Calu3 (cell line): ENCODE measurements around the gene WASF3. TPM values are rescaled to one million over a fixed set of nuclear protein-coding genes. Genes with fewer than 3 reads are reported as not detected.
"Not testable (repeated sequence)": the region's sequence is repeated elsewhere in the genome, so short reads cannot be mapped to it uniquely, and the experiment has no call there.

ENCODE experiments used
- BruUV-seq: library from RNA; stranded (reverse); fragments of 400-500 nt; replicated peaks from 2 replicates; lab custom pipeline; 2021; lab: Mats Ljungman, UMichigan
- CTCF ChIA-PET: fragments of 300-600 bp; sonication (Branson Sonifier 250); formaldehyde crosslinking; loops from one replicate; lab custom pipeline; 2022; ENCODE audit warnings: antibody characterized with exemption; lab: Charles Lee
- DNase-seq: peaks from one replicate; pipeline ENCODE4 v3.0.0; 2022
- H3K27ac Mint-ChIP-seq: one replicate; pipeline ENCODE4 v1.8.0; 2022; ENCODE audit warnings: mixed read lengths; ENCODE audit not compliant: unreplicated experiment
- H3K27me3 Mint-ChIP-seq: one replicate; pipeline ENCODE4 v1.8.0; 2022; ENCODE audit warnings: mixed read lengths; ENCODE audit not compliant: unreplicated experiment
- H3K36me3 Mint-ChIP-seq: one replicate; pipeline ENCODE4 v1.8.0; 2022; ENCODE audit warnings: mild to moderate bottlenecking, moderate library complexity, mixed read lengths; ENCODE audit not compliant: insufficient read depth, unreplicated experiment
- H3K4me1 Mint-ChIP-seq: one replicate; pipeline ENCODE4 v1.8.0; 2022; ENCODE audit warnings: mild to moderate bottlenecking, low read depth, mixed read lengths; ENCODE audit not compliant: unreplicated experiment
- H3K4me3 Mint-ChIP-seq: one replicate; pipeline ENCODE4 v1.8.0; 2022; ENCODE audit warnings: mild to moderate bottlenecking, low read depth, moderate library complexity, mixed read lengths; ENCODE audit not compliant: unreplicated experiment
- H3K9me3 Mint-ChIP-seq: one replicate; pipeline ENCODE4 v1.8.0; 2022; ENCODE audit warnings: low read depth, mixed read lengths; ENCODE audit not compliant: unreplicated experiment
- CTCF ChIP-seq: fragments of 200-600 bp; IDR thresholded peaks from one replicate; pipeline ENCODE4 v1.8.0; 2022; ENCODE audit warnings: antibody characterized with exemption; ENCODE audit not compliant: unreplicated experiment
- intact Hi-C: fragments of 100-400 bp; cut with micrococcal nuclease; formaldehyde crosslinking; loops from one replicate; pipeline ENCODE4 v1.10.0; 2022; ENCODE audit not compliant: unreplicated experiment
- total RNA-seq: library from RNA; stranded (reverse); gene quantifications from 2 replicates; pipeline ENCODE4 v1.2.3, GENCODE V29; 2022

The WASF3 gene
- total RNA-seq, 1 experiment from 2014 or later = 8.7 TPM

DNA sequence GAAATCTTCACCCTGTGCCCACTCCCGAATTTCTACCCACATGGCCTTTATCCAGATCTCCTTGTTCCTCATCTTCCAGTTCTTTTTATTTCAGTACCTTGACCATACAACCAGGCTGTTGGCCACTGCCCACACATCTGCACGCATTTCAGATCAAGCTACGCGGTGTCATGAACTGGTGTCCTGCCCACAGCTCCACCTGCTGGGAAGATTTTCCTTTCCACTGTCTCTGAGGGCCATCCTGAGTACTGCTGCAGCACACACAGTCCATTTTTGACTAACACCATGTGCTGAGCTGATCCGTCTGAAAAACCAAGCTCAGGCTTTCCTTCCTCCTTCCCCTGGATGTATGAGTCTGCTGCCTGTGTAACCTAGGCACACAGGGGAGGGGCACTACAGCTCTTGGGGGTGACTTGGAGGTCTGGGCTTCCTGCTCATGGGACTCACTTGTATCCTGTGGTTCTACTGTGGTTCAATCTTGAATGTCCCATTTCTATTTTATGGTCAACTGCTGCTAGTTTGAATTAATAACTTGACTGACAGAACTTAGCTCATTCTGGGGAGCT lies 71.9 kb downstream of the WASF3 start:
- BruUV-seq = no TSS peak
- intact Hi-C loops = no loop called here
- H3K4me1 Mint-ChIP-seq = no peaks in the 10 kb centered on the region
- no peak overlapping the region for H3K4me3 Mint-ChIP-seq
- DNase-seq = no peak
- CTCF ChIA-PET = interaction anchor here (1.0 to 1.4 kb wide), 2 partner anchors 443 to 445 kb away, joined by 3 to 4 read pairs; no protein-coding TSS in a partner anchor
- H3K27ac Mint-ChIP-seq = no peak overlapping the region
- TF ChIP-seq CTCF = no peak
- no peaks in the 10 kb centered on the region for H3K27me3 Mint-ChIP-seq
- peaks cover under 1% of the 10 kb centered on the region for H3K9me3 Mint-ChIP-seq
- H3K36me3 Mint-ChIP-seq = no peaks in the 10 kb centered on the region

DNA sequence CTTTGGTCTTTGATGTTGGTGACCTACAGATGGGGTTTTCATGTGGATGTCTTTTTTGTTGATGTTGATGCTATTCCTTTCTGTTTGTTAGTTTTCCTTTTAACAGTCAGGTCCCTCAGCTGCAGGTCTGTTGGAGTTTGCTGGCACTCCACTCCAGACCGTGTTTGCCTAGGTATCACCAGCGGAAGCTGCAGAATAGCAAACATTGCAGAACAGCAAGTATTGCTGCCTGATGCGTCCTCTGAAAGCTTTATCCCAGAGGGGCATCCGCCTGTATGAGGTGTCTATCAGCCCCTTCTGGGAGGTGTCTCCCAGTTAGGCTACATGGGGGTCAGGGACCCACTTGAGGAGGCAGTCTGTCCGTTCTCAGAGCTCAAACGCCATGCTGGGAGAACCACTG lies 78.2 kb downstream of the WASF3 start:
- DNase-seq, H3K36me3 Mint-ChIP-seq, H3K4me1 Mint-ChIP-seq, CTCF ChIA-PET, H3K4me3 Mint-ChIP-seq, BruUV-seq, H3K27me3 Mint-ChIP-seq, H3K9me3 Mint-ChIP-seq, intact Hi-C loops, H3K27ac Mint-ChIP-seq: not testable (repeated sequence)

DNA sequence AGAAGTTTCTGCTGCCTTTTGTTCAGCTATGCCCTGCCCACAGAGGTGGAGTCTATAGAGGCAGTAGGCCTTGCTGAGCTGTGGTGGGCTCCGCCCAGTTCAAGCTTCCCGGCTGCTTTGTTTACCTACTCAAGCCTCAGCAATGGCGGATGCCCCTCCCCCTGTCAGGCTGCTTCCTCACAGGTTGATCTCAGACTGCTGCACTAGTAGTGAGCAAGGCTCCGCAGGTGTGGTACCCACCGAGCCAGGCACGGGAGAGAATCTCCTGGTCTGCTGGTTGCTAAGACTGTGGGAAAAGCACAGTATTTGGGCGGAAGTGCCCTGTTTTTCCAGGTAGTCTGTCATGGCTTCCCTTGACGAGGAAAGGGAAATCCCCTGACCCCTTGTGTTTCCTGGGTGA lies 78.6 kb downstream of the WASF3 start:
- H3K36me3 Mint-ChIP-seq, CTCF ChIA-PET, H3K9me3 Mint-ChIP-seq, H3K4me3 Mint-ChIP-seq, DNase-seq, BruUV-seq, intact Hi-C loops, H3K27ac Mint-ChIP-seq, H3K4me1 Mint-ChIP-seq, H3K27me3 Mint-ChIP-seq: not testable (repeated sequence)

- no TSS peak for BruUV-seq
- H3K4me1 Mint-ChIP-seq = no peaks in the 10 kb centered on the region
- no peak overlapping the region for H3K27ac Mint-ChIP-seq
- no peak overlapping the region for H3K4me3 Mint-ChIP-seq
- CTCF ChIA-PET = no interaction called here
- TF ChIP-seq CTCF = no peak
- peaks cover 3% of the 10 kb centered on the region for H3K9me3 Mint-ChIP-seq
- intact Hi-C loops = no loop called here
- DNase-seq = no peak
- H3K27me3 Mint-ChIP-seq = no peaks in the 10 kb centered on the region
- H3K36me3 Mint-ChIP-seq = no peaks in the 10 kb centered on the region
Measured at GRCh38 chr13:26646603-26647002, 89.1 kb downstream of the WASF3 start.

GRCh38 chr13:26651234-26651633 lies 93.8 kb downstream of the WASF3 start:
- Mint-ChIP-seq H3K36me3 (no peaks in the 10 kb centered on the region), H3K9me3 (peaks cover 3% of the 10 kb centered on the region), H3K27me3 (no peaks in the 10 kb centered on the region), H3K4me1 (no peaks in the 10 kb centered on the region), H3K4me3 (no peak overlapping the region), H3K27ac (no peak overlapping the region)
- no peak for DNase-seq
- BruUV-seq = no TSS peak
- TF ChIP-seq CTCF = no peak
- intact Hi-C loops = no loop called here
- CTCF ChIA-PET = no interaction called here
